Fibroblast of mammary gland (primary cell): Measurements from ENCODE around the gene ITFG1.

Source experiments
- DNase-seq: peaks from one replicate; pipeline ENCODE4 v3.0.0-alpha.2; 2010; ENCODE audit warnings: low read depth
- H3K4me3 ChIP-seq: 2 replicates; pipeline ENCODE4 v1.5.1; 2011; ENCODE audit warnings: low read depth, mild to moderate bottlenecking, low read length, moderate library complexity; ENCODE audit not compliant: control insufficient read depth
- TF ChIP-seq, protein P1 (sequence below): conservative IDR thresholded peaks from 2 replicates; pipeline ENCODE4 v1.5.1; 2011; ENCODE audit warnings: low read depth, low read length, inconsistent platforms; ENCODE audit not compliant: control insufficient read depth, insufficient read depth

ITFG1 gene

DNA sequence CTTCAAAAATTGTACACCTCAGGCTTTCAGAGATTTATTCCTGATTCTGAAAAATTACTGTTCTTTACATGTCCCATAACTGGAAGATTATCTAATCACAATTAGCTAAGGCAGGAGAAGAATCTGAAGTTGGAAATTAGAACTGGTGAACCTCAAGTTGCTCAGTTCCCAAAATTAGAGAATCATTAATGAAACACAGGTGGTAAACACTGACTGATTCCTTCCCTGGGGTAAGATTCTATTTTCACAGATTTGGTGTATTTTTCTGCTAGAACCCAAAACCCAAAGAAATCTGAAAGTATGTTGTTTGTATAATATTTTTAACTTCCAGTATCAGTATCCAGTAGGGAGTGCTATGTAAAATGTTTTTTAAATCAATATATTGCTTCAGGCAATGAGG lies 26.0 kb upstream of the ITFG1 start:
- TF ChIP-seq, protein P1, sequence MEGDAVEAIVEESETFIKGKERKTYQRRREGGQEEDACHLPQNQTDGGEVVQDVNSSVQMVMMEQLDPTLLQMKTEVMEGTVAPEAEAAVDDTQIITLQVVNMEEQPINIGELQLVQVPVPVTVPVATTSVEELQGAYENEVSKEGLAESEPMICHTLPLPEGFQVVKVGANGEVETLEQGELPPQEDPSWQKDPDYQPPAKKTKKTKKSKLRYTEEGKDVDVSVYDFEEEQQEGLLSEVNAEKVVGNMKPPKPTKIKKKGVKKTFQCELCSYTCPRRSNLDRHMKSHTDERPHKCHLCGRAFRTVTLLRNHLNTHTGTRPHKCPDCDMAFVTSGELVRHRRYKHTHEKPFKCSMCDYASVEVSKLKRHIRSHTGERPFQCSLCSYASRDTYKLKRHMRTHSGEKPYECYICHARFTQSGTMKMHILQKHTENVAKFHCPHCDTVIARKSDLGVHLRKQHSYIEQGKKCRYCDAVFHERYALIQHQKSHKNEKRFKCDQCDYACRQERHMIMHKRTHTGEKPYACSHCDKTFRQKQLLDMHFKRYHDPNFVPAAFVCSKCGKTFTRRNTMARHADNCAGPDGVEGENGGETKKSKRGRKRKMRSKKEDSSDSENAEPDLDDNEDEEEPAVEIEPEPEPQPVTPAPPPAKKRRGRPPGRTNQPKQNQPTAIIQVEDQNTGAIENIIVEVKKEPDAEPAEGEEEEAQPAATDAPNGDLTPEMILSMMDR: no peak
- DNase-seq: no peak
- H3K4me3 ChIP-seq: no peak overlapping the region

DNA sequence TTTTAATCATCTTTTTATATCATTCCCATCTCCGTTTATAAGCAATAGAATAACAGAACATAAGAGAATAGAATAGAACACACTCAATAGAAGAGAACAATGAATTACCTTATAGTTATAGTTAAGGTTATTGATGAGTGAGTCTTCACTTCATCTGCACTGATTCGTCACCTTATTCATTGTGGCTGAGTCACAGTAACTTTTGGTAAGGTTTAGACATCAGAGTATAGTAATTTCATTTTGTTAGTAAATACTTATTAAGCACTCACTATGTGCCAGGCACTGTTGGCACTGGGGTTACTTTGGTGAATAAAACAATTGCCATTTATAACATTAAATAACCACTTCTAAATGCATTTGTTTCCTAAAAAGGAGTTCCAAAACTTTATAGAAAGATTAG lies 22.8 kb upstream of the ITFG1 start:
- TF ChIP-seq, protein P1: no peak
- no peak for DNase-seq
- no peak overlapping the region for H3K4me3 ChIP-seq

DNA sequence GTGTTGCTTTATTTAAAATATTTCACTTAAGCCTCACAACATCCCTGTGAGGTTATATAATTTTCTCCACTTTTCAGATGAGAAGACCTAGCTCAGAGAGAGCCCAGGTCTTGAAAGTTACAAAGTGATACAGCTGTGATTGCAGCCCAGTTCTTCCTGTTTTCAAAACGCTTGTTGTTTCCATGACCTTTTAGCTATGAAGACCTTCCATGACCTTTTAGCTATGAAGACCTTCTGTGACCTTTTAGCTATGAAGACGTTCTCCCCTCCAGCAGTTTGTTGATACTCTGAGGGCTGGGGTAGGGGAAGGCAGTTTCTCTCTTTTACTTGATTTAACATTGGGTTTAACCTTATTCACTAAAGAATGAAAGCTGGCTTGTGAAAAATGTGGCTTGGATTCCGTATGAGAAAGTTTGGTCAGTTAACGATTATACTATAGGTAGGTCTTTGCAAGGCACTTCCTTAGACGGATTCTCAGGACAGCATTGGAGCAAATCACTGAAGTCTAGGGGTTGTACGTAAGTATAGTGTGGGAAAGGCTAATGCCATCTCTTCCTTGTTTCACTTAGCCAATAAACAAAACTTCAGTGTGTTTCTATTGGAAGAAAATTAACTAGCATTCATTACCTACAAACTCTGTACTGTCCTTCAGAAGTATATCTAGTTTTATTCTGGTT lies 21.0 kb upstream of the ITFG1 start:
- TF ChIP-seq, protein P1: no peak
- no peak for DNase-seq
- no peak overlapping the region for H3K4me3 ChIP-seq

DNA sequence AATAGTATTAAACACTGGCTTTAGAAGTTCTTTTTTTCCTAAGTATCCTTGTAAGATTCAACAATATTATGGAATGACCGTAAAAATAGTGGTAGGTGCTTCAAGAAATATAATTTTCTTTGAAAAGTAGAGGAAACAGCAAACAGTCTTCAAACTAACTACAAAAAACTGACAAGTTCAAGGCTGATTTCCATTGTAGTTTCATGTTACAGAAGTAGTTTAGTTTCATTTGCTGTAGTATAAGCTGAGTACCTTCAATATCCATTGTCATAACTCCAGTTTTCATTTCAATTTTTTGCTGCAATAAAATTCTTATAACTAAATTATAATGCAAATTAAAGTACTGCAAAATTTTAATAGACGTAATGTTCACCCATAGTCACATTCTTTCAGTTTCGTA lies 19.5 kb upstream of the ITFG1 start:
- TF ChIP-seq, protein P1: no peak

GRCh38 chr16:47477679-47478078 lies 16.8 kb upstream of the ITFG1 start:
- TF ChIP-seq, protein P1: no peak
- no peak overlapping the region for H3K4me3 ChIP-seq
- DNase-seq: peak; percentile 61

More for the DNA sequence above, 19.5 kb upstream of the ITFG1 start:
- no peak for DNase-seq
- H3K4me3 ChIP-seq: no peak overlapping the region

DNA sequence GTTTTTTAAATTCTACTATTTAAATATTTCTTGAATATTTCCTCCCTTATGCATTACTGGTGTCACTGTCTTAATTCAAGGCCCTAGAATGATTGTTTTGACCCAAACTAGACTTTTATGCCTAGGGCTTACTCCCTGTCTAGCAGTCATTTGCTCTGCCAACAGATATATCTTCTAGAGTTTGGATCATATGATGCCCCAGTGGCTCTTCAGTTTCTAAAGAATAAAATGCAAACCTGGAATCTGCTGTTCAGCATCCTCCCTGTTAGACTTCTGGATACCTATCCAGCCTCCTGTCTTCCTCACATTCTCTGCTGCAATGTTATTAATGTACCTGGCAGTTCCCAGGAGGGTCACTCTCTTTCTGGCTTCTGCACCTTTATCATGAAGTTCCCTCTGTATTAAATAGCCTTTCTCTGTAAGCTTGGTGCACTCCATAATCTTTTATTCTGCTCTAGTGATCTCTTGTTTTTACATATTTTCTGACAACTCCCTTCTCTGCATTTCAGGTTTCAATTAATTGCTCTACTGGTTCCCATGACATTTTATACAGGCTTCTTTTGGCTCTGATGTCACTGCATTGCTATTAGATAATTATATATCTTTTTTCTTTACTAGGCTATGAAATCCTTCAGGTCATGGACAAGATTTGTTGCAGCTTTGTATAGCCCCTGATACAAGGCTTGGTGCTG lies 15.9 kb upstream of the ITFG1 start:
- H3K4me3 ChIP-seq: no peak overlapping the region
- no peak for DNase-seq
- TF ChIP-seq, protein P1: no peak

GRCh38 chr16:47475786-47476185 lies 14.9 kb upstream of the ITFG1 start:
- TF ChIP-seq, protein P1: no peak
- no peak overlapping the region for H3K4me3 ChIP-seq
- DNase-seq: peak; percentile 8
